Bone marrow (tissue), 2 donors: ENCODE data around the gene RNLS.
"Not testable (repeated sequence)": the region's sequence is repeated elsewhere in the genome, so short reads cannot be mapped to it uniquely, and the experiment has no call there.

ENCODE experiments used
- DNase-seq, 2 donors: peaks; one replicate each; lab custom pipeline; 2025; lab: John Stamatoyannopoulos, UW

Gene RNLS

GRCh38 chr10:88523739-88524400 is 59.2 kb downstream of the RNLS start:
- DNase-seq: no peak

DNA sequence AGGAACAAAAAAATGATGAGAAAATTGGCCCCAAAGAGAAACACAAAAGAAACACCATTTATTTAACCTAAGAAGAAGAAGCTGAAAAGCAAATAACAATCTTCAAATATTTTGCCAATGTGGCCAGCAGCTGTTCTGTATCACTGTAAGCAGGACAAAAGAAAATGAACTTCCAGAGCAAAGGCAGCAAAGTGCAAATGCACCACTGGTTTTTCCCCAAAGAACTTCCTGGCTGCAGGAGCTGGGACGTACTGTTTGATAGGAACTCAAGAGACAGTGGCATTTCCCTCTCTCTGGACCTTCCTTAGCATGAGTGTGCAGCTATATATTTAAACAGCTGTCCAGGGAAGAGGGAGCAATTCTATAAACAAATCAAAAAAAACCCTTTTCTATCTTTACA is 60.4 kb downstream of the RNLS start:
- DNase-seq: no peak

DNA sequence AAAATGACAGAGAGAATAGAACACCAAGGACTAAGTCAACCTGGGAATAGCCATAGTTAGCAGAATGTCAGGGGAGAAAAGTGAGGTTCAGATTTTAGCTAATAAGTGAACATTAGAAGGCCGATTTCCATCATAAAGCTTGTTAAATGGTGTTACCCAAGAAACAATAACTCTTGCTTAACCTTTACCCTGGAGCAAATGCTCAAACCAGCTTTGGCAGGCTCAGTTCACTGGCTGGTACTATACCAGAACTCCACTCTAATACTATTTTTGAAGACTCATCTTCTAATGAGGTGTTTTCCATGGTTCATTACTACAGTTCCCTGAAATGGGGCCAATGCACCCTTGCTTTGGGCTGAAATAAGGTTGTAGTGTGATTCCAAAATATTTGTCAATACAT is 61.3 kb downstream of the RNLS start:
- DNase-seq: no peak

- DNase-seq: no peak
Measured at GRCh38 chr10:88515235-88515634, 67.9 kb downstream of the RNLS start.

- no peak for DNase-seq
Measured at GRCh38 chr10:88512599-88512998, 70.5 kb downstream of the RNLS start.

- no peak for DNase-seq
Measured at GRCh38 chr10:88508796-88509195, 74.3 kb downstream of the RNLS start.

DNA sequence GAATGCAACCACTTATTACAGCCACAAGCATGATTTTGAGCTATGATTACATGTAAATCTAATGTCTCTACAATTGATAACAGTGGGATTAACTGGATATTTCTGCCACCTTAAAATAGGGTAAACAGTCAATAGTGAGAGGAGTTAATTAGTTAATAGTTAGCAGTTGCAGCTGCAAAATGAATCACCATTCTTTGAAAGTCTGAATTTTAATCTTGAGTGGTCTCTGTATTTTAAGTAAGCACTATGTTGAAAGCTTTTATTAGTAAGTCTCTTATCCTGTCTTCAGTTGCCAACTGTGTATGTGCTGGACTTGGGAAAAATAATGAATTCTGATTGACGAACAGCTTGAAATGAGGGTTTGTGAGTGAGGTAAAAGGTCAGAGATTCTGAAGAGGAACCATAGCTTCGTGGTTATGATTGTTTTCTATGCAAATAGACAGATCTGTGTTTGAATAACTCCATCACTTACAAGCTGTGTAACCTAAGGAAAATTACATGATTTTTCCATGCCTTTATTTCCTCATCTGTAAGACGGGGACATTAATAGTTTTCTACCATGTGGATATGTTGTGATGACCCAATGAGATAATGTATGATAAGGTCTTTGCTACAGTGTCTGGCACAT is 75.2 kb downstream of the RNLS start:
- no peak for DNase-seq

- no peak for DNase-seq
Measured at GRCh38 chr10:88507404-88507803, 75.7 kb downstream of the RNLS start.

DNA sequence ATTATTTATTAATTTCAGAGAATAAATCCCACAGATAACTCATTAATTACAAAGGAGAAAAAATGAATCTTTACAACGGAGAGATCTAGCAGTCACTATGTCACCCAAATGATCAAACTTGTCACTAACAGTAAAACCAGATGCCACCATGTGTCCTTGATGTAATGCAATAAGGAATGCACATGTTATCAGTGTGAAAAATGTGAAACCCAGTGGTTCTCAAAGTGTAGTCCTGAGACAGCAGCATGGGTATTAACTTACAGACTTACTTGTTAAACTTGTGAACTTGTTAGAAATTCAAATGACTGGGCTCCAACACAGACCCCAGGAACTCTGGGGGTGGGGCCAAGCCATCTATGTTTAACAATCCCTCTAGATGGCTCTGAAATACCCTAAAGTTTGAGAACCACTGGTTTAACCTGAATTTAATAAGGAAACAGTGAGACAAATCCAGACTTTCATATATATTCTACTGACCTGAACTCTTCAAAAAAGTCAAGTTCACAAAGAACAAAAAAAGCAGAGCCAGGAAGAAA is 77.4 kb downstream of the RNLS start:
- DNase-seq: no peak

- no peak for DNase-seq
Measured at GRCh38 chr10:88505265-88505664, 77.9 kb downstream of the RNLS start.

DNA sequence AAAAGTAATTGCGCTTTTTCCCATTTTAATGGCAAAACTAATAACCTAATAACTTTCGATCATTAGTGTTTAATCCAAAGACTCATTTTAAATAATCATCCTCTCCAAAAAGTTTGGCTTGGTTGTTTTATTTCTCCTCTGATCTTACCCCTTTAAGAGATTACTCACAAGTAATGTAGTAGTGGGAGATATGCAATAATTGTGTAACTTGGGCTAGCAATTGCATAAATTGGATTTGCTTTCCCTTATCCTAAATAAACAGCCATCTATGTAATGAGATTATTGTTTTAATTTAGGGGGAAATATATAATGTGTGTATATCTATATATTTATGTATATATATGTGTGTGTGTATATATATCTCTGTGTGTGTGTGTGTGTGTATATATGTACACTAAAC is 82.5 kb downstream of the RNLS start:
- no peak for DNase-seq

DNA sequence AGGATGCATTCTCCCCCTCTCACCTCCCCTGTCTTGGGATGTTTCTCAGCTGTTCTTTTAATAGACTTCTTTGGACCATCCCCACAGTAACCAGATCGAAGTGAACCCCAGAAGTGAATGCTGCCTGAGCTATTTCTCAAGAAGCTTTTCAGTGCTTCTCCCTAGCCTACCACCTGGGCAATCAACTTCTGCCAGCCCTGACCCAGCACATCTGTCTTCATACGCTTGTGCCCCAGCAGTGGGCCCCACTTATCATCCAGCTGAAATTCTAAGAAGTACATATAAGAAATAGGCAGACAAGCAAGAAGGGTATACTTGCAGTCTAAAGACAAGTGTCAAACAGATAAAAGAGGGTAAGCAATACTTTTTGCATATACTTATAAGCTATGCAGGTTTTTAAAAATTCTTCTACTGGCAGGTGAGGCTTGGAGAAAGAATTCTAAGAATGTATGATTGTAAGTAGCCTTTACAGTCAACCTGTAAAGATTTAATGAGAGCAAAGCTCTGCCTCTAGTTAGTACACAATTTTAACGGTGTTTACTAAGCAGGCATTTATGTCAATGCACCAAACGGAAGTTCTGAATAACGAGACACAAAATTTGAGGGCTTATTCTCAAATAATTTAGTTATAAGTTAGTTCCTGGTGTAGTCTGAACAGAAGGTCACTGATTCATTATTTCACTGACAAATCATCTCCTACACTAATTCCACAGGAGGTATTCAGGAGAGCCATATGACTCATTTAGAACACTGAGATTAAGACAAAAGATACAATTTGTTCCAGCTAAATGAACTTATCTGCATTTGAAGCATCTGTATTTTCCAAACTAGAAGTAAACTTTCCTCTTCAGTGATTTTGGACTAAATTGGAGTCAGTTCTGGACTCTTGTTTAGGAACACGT is 83.3 kb downstream of the RNLS start:
- DNase-seq: no peak

- no peak for DNase-seq
Measured at GRCh38 chr10:88497913-88498312, 85.2 kb downstream of the RNLS start.

DNA sequence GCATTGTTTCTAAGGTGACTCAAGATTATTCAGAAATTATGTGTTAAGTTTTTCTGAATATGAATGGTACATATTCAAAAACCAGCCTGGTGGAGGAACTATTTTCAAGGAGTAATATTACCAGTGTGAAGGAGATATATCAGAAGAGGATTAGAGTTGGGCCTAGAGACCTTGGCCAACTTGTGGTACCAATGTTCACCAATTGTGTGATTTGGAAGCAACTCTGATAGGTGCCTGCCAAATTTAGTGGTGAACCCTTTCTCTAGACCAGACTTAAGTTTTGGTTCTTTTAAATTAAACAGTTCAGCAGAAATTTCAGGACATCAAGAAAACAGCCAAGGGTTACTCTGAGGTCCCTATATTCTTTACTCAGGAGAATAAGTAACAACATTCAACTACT is 88.6 kb downstream of the RNLS start:
- DNase-seq: no peak

DNA sequence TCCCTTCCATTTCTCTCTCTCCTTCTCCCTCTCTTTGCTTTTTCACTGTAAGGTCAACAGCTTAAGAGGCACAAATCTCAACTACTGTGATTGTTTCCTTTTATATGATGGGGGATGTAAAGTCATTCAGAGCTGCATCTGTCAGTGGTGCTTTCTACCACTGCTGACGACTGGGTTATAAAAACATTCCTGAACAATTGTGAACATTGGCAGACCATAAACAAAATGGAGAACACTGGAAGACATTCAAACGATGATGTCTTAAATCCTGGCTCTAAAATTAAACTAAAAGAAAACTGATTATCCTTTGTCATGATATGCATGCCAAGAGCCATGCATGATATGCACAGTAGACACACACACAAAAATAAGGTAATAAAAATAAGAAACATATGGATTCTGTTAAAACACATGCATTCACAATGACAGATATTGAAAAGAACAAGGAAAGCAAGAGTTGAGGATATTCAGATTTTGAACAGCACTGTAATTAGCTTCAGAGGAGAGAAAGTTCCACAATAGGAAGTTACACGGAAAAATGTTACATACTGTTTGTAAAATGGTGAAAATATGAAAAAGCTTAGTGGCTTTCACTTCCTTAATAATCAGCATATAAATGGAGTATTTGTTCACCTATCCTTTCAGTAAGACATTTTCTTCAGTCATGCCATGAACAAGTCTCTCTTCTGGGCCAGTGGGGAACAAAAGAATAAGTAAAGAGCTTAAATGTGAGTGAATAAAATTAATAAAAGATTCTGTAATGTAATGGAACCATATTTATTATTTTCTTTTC is 89.2 kb downstream of the RNLS start:
- no peak for DNase-seq

GRCh38 chr10:88491314-88491713 is 91.8 kb downstream of the RNLS start:
- DNase-seq: no peak

DNA sequence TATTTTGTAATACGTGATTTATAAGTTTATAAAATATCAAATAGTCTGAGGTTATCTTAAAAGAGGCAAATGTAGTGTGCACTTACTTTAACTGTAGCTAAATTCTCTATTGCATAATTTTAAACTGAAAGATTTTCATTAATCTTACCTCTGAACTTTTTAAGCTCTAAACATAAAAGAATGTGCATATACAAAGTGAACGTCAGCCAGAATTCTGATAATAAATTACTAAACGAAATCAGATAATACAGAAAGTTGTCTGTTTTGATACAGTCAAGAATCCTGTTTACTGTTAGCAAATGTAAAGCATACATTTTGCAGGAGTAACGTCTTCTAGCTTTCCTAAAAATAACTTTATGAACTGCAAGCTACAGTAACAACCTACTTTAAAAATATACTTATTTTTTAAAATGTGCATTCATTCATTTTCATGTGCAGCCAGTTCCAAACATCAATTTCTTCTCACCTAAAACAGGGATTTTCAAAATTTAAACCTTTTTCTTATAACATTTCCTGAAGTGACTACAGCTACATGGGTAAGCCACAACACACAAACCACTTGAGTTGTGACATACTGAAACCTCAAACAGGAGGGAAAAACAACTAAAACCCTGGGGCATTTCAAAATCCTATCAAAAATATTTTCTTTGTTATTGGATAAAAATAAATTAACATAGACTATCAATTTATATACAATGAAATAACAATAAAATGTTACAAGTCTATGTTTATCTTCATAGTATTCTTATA is 92.7 kb downstream of the RNLS start:
- DNase-seq: no peak

DNA sequence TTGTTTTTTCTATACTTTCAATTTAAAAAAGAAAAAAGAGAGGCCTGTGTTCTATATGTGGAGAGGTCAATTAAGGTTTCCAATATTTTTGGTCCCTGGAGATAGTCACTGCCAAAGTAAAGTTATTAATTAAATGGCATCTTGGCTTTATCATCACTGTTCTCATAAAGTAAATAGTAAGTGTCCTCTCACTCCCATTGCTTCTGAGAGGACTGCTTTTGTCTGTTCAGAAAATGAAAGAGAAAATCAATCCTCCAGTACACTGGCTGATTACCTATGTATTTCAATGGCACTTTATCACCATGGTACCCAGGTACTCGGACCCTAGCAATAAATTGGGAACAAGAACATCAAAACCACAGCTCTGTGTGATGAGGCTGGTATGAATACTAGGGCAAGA is 94.0 kb downstream of the RNLS start:
- DNase-seq: no peak

- DNase-seq: not testable (repeated sequence)
Measured at GRCh38 chr10:88486816-88487215, 96.3 kb downstream of the RNLS start.

DNA sequence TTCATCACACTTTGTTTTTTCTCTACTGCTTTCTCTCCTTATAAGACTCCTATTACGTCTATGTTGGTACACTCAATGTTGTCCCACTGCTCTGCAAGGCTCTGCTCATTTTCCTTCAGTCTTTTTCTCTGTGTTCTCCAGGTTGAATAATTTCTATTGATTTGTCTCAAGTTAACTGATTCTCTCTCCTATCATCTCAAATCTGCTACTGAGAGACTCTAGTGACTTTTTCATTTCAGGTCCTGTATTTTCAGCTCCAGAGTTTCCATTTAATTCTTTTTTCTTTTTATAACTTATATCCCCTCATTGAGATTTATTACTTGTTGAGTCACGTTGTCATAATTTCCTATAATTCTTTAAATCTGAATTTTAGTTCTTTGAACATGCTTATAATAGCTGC is 100.9 kb downstream of the RNLS start:
- DNase-seq: no peak

DNA sequence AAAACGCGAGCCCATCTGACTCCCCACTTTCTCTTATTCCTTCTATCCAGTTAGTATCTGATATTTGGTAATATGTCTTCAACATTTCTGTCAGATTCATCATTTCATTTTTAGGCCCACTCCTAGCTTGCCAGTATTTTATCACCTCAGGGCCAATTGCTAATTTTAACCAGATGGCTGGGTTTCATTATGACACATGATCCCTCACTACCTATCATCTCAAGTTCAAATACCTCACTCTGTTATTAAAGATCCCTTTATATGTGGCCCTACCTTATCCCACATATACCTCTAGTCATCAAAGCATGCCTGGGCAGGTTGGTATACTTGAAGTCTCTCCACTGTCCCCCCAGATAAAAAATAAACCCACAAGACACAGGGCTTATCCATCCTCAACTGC is 104.9 kb downstream of the RNLS start:
- no peak for DNase-seq
